Bone marrow (tissue), 2 donors: ENCODE results near the gene BHMT2.

Experiments used
- DNase-seq, 2 donors: peaks; one replicate each; lab custom pipeline; 2025; lab: John Stamatoyannopoulos, UW

The BHMT2 gene

DNA sequence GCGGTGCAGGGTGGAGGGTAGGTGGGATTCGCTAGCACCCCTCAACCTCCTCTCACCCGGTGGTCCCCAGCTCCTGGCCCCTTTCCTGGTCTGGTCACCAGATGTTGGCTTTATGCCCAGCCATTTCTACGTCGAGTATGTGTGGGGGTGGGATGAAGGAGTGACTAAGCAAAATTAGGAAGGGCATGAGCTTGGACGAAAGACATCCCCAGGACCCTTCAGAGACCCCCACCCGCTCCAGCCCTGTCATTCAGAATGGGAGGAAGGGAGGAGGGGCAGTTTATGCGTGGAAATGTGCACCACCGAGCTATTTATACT lies 742 bp downstream of the BHMT2 start:
- no peak for DNase-seq

DNA sequence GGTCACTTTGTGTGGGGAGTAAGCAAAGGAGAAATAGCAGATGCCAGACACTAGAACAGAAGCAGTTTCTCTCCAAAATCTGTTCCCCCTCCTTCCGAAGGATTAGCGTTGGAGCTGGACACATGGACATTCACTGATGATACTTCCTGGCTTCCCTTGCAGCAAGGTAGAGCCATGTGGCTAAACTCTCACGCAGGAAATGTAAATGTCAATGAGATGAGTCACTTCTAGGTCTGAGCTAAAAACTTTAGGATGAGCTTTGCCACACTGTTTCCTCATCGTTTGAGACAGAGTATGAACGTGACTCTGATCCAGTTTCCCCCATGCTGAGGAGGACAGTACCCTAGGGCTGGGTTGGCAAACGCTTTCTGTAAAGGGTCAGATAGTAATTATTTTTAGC lies 5.1 kb downstream of the BHMT2 start:
- no peak for DNase-seq

DNA sequence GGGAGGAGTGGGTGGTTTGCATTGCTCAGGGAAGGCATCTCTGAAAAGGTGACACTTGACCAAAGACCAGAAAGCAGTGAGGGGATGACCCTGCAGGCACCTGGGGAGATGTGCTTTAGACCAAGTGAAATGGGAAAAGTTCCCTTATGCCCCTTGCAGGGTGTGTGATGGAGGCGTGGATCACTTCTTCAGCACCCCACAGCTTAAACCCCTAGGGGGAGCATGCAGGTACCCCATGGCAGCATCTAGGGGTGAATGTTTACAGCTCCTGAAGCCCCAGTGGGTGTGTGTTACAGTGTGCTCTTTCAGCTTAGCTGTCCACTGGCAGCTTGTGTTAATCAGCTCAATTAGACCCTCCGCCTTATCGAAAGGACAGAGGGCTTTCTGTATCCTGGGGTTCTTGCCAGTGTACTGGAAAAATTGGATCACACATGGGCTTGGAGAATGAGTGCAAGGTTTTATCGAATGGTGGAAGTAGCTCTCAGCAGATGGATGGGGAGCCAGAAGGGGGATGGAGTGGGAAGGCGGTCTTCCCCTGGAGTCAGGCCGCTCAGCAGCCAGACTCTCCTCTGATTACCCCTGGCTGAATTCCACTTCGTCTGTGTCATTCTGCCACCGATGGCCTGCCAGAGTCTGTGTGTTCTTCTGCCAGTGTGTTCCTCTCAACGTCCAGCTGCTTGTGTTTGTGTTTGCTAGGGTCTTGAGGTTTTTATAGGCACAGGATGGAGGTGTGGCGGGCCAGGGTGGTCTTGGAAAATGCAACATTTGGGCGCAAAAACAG lies 6.3 kb downstream of the BHMT2 start:
- no peak for DNase-seq

DNA sequence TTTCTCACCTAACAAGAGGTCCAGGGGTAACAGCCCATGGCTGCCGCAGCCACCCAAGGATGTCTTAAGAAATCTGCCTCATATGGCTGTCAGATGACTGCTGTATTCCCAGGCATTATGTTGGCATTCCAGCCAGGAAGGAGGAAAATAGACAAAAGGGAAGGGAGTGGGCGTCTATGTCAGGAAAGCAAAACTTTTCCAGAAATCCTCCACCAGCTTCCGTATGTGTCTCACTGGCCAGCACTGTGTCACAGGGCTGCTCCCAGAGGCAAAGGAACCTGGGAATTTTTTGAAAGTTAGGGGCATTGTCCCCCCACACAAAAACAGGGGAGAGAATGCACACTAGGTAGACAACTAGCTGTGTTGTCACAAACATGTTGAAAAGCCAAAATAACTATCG lies 7.3 kb downstream of the BHMT2 start:
- DNase-seq = no peak

DNA sequence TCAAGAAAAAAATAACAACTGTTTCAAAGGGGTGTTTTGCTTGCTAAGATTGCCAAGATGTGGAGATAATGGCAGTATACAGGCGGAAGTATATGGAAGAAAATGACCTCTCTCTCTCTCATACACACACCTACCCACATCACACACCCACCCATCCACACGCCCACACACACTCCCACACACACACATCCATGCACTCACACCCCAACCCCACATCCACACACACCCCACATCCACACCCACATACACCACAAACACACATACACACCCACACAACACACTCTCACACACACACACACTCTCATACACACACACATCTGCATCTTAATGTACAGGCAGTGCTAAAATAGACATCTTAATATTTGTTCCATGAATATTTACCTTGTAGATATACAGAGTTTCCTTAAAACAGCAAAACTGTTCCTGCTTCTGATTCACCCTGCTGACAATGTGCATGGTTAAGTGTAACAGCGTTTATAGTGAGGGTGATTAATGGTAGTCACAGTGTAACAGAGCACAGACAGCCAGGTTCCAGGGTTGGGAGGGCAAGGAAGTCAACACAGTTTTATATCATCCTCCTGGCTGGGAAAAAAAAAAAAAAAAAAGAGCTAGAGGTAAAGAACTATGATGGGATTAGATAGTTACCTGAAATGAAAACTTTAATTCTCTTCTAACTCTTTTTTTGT lies 8.3 kb downstream of the BHMT2 start:
- DNase-seq = no peak

DNA sequence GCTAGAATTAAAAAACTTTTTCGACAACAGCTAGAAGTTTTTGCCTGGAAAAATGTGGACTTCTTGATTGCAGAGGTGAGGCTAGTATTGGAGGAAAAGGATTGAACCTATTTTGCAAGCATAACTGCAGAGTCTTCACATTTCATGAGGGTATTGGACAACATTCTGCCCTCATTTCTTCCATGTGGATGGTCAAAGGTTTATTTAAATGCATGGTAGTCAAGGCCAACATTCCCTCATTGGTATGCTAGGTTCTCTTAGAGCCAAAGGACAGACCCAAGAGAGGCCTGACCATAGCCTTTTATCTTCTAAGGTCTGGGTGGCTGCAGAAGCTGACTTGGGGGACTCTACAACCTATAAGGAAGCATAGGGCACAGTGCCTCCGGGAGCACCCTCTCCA lies 11.2 kb downstream of the BHMT2 start:
- DNase-seq = no peak

DNA sequence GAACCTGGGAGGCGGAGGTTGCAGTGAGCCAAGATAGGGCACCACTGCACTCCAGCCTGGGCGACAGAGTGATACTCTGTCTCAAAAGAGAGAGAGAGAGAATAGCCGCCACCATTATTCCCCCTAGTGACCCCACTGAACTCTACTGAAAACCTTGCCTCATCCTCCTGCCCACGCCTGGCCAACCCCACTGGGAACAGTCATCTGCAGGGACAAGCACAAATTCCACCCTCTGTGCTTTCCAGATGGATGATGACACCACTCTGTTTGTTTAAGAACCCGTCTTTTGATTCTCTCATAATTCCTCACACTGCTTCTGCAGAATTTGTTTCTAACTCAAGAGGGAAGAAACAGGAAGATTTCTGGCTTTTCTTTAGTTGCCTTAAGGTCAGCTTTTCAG lies 12.2 kb downstream of the BHMT2 start:
- no peak for DNase-seq

DNA sequence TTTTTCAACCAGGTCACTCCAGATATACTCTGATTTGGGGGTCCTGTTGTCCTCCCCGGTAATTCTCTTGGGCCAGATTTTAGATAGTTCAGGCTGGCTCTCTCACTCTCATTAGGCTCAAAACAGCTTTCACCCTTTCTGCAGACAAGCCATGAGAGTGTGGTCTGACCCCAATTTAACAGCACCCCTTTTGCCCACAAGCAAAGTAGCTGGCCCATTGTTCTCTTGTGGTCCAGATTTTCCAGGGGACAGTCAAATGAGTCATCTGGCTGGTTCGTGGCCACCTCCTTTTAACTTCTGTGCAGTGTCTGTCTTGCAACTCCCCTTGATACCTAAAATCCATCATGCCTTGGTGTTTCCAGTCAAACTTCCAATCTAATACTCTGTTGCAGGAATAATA lies 16.5 kb downstream of the BHMT2 start:
- DNase-seq = no peak

DNA sequence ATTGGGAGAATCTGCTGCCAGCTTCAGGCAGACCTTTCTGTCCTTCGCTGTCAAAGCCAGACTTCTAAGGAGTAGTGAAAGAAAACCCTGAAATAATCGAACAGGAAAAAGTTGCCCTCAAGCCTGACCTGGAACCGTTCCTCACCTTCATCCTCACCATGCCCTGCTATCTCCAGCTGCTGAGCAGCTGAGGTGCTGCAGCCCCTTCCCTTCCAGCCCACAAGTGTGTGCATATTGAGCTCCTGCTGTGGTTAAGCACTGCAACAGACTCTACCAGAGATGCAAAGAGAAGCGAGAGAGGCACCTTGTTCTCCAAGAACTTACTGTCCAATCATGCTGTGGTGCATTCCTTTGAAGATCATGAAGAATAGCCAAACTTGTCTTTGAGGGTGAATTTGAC lies 18.9 kb downstream of the BHMT2 start:
- DNase-seq = no peak

DNA sequence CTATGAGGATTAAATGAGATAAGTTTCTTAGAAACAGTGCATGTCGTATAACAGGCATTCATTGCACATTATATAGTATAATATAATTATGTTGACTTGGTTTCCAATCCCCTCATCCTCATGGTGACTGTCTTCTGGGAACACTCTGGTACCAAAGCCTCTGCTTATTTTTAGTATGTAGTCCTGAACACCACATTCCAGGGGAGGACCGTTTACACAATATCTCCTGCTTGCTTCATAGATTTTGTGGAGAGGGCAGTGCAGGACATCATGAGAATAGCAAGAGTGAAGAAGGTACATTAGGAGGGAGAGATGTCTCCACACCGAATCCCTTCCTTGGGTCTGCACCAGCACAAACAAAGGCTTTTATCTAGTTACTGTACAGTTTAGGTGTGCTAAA lies 21.5 kb downstream of the BHMT2 start:
- no peak for DNase-seq

DNA sequence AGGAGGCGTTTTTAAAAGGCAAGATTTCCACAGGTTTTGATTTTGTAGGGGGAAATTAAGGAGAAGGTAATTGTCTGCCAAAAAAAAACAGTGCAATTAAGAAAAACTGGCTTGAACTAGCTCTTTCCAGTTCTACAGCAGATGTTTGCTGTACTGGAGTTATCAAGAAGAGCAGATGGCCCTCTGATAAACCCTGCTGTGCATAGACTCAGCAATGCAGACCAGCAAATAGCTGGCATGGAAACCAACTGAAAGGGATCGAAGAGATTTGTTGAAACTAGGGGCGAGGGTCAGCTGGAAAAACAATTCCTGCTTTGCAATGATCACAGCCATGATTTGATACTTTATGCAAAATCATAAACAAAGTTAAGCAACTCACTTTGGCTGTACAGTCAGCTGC lies 24.2 kb downstream of the BHMT2 start:
- no peak for DNase-seq

DNA sequence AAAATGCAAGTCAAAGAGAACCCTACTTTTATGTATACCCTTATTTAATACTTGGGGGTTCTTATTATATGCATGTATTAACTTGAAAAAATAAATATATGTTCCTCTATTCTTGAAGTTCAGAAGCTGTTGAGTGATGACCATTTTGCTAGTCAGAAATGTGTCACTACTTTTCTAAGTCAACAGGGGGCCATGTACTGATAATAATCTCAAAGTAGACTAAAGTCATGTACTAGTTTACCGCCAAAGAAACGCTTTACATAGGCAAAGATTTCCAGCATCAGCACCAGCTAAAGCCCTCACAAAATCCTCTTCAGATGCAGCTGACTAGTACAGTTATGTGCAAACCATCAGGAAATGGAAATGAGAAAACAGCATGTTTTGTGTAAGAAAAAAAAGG lies 36.3 kb downstream of the BHMT2 start:
- DNase-seq = no peak

DNA sequence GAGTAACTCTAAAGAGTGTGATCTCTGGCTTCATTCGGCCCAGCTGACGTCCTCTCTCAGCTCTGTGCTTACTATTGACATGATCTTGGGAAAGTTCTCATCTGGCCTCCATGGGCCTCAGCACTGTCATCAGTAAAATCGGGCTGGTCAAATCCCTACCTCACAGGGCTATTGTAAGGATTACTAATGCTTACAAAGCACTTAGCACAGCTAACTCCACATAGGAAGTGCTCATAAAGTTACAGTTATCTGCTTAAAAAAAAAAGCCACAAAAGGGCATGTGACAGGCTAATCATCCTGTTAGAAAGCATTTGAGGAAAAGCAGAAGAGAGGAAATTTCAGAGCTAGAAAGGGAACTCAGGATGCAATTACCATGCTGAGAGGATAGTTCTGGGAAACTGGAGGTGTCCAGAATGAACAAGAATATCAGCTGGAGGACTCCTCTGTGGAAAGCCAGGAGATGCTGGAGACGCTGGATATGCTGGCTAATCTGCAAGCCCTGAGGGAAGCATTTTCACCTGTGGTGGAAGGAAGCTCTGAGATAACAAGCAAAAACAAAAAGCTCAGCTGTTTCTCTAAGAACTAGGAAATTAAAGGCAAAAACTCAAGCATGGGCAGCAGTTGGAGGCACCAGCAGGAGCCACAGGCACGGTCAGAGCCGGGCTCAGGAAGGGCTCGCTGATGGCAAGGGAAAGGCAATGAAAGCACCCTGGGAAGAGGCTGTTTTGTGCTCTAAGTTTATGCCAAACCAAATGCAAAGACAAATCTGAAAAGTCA lies 37.6 kb downstream of the BHMT2 start:
- no peak for DNase-seq

DNA sequence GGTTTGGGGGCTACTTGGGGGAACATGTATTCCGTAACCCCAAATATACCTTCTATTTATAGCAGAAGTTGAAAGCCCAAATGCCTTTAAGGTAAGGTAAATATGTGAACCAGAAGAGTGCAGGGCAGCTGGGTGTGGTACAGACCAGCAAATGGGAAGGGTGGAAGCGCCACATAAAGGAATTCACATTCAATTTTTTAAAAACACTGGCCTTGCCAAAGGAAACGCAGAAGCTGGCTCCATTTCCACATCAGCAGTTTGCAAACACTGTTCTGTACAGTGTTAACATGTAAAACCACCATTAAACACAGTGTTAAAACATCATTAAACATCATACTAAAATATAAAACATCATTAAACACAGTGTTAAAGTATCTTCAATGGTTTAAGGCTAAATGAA lies 38.5 kb downstream of the BHMT2 start:
- no peak for DNase-seq

DNA sequence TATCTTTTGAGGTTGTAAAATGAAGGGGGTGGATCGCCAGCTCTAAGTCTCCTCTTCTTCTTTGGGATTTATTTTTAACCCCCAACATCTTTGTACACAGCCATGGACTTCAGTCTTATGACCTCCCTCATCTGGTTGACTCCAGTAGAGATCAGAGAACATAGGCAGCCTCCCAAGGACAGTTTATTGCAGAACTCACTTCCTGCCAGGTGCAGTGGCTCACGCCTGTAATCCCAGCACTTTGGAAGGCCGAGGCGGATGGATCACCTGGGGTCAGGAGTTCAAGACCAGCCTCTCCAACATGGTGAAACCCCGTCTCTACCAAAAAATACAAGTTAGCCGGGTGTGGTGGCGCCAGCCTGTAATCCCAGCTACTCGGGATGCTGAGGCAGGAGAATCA lies 39.2 kb downstream of the BHMT2 start:
- no peak for DNase-seq

DNA sequence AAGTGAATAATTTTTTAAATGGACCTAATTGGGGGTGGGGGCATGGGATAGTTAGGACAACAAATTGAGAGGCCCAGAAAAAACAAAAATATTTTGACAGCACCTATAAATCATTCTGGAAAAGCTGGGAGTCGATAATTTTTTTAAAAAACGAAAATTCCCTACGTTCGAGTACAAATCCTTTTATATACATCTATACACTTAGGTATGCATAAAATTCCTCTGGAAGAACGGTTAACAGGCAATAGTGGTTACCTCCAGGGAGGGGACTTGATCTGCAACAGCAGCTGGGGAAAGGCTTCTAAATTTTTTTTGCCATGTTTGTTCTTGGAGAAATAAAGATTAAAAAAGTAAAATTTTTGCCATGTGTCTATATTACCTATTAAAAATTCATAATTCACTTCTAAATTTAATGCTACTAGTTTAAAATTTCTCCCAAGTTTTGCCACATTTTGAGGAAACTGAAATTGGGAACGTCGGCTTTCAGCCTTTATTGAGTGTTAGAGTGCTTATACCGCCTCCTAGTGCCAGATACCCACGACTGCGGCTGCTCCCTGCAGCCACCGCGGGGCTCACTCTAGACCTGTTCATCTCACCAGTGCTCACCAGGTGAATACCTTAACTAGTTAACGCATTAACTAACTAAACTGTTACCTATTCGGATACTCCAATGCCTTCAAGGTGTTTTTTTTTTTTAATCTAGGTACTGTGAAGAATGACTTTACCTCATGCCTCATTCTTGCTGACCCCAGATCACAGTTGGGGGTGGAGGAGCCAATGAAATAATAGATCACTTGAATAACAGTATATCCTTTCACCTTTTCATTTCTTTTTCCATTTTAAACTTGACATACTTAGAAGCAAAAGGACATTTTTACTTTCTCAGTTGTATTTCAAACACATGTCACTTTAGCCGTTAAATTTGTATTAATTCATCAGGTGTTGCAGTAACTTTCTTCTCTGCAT lies 40.2 kb downstream of the BHMT2 start:
- peak in 1 of 2 donors; percentile 1 for DNase-seq

DNA sequence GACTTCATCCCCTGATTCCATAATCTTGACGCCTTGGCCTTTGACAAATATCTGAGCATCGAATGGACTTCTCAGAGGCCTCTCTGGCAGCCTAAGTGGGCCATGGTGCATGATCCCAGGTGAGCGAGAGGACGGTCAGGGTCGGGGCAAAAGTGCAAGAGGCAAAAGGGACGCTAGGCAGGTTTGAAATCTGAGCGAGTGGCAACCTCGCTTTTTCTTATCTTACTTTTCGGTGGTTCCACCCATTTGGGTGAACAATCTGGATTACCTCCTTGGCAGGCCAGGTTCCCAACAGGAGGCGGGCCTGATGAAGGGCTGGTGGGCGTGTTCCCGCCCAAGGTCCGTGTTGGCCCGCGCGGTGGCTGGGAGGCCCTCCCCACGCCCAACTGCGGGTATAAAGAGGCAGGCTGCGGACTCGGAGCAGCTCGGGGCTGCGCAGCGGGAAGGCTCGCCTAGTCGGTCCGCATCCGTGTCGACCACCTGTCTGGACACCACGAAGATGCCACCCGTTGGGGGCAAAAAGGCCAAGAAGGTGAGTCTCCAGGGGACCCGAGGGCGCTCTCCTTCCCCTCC lies 41.9 kb downstream of the BHMT2 start, which contains the start of gene BHMT:
Gene BHMT, plus strand, starts transcription at position 423 of the 573 bp plus-strand sequence. Its CDS starts 77 bp downstream, at position 500.
- no peak for DNase-seq

DNA sequence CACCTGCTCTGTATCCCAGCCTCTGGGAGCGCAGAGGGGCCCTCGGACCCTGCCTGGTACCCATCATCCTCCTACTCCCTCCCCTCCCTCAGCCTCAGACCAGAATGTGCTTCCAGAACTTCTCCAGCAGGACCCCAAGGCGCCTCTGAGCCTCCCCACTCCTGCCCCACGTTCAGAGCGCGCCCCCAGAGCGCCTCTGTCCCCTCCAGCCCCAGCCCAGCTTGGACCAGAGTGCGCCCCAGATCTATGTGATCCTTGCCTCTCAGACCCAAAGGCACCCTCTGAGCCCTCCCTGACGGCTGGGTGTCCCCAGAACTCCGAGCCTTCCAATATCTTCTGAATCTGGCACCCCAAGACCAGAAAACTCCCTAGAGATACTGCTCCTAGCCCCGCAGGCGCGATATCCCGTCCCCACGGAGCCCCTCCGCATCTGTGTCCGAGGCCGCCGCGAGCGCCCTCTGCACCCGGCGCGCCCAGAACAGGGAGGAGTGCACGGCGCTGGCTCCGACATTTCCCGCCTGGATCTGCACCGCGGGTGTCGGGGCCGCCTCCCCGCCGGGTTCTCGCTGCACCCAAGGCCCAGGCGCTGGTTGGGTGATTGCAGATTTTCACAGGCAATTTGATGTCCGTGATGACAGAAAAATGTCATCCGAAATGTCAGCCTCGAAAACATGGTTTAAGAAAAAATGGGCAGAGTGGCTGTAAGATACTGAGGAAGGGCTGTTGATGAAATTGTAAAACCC lies 42.6 kb downstream of the BHMT2 start:
- DNase-seq = no peak

DNA sequence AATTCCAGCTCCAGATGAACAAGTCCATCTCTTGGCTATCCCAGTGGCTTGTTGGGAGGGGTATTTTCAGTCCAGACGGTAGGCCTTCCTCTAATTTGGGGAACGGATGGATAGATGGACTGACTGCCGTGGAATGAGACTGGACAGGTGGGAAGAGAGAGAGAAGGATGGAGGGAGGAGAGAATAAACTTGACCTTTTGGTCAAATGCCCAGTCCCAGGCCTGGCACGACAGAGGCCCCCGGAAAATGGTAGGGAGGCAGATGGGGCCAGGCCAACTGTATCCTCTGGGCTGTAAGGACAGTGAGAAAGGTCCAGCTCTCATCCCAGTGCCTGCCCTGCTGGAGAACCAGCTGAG lies 43.1 kb downstream of the BHMT2 start:
- no peak for DNase-seq

DNA sequence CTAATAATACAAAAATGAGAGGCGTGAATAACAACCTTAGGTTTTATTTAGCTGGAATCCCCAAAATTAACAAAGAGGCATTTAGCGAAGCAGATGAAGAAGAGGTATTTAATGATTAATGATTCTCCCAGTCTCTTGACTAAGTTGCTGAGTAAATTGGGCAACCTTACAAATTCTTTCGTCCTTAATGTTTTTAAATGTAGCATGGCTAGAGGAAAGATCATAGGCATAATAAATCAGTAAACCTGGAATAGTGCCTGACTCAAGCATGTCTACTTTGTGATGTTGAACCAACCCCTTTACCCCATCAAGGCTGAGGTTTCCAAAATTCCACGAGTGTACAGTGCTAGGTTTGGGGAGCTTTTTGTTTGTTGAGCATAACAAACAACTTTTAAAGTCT lies 49.9 kb downstream of the BHMT2 start:
- no peak for DNase-seq

DNA sequence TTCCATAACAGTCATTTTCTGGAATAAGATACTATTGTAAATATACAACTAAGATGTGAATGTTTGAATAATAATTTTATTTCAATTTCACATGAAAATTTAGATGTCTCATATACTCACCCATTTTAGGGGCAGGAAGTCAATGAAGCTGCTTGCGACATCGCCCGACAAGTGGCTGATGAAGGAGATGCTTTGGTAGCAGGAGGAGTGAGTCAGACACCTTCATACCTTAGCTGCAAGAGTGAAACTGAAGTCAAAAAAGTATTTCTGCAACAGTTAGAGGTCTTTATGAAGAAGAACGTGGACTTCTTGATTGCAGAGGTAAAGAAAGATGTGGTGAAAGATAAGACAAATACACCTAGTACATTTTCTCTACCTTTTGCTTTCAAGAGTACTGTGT lies 50.7 kb downstream of the BHMT2 start:
- no peak for DNase-seq
